ENCODE data around the gene HS3ST3B1. TPM values are rescaled to one million over a fixed set of nuclear protein-coding genes. Genes with fewer than 3 reads are reported as not detected.

The HS3ST3B1 gene
- total and polyA plus RNA-seq, 8 donors, result 0.30 to 2.8 (median 1.5) TPM

- no peak overlapping the region for H3K27ac ChIP-seq
- WGBS, 2 donors, result 54 to 61% methylated on average over 2 of the region's 2 CpGs
- no peaks in the 10 kb centered on the region for H3K4me1 ChIP-seq
- TF ChIP-seq, protein P1, sequence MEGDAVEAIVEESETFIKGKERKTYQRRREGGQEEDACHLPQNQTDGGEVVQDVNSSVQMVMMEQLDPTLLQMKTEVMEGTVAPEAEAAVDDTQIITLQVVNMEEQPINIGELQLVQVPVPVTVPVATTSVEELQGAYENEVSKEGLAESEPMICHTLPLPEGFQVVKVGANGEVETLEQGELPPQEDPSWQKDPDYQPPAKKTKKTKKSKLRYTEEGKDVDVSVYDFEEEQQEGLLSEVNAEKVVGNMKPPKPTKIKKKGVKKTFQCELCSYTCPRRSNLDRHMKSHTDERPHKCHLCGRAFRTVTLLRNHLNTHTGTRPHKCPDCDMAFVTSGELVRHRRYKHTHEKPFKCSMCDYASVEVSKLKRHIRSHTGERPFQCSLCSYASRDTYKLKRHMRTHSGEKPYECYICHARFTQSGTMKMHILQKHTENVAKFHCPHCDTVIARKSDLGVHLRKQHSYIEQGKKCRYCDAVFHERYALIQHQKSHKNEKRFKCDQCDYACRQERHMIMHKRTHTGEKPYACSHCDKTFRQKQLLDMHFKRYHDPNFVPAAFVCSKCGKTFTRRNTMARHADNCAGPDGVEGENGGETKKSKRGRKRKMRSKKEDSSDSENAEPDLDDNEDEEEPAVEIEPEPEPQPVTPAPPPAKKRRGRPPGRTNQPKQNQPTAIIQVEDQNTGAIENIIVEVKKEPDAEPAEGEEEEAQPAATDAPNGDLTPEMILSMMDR (IDR thresholded peaks at IDR 0.05), result no peak
- no peaks in the 10 kb centered on the region for H3K27me3 ChIP-seq
- intact Hi-C loops (cut with DNase I), result no loop called here
- H3K4me3 ChIP-seq, result no peak overlapping the region
- ATAC-seq, result no peak
- DNase-seq, result no peak
- no peaks in the 10 kb centered on the region for H3K9me3 ChIP-seq
- H3K36me3 ChIP-seq, result no peaks in the 10 kb centered on the region
- no peak for FAIRE-seq
These were observed 34.0 kb downstream of the HS3ST3B1 start for GRCh38 chr17:14334919-14335318.

DNA sequence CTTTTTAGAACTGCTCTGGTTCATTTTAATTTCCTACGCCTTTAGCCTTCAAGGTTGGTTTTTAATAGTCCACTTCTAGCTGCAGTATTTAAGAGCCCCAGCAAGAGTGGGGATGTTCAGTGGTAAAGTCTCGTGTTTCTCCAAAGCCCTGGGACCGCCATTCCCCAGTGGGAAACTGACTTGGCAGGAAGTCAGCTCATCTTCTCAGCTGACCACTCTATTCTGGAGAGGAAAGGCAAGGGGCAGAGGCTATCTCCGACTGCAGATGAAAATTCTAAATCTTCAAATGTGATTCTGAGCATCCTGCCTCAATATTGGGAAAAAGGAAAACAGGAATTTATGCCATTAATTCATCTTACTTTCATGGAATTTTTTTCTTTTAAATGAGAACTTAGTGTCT, 35.5 kb downstream of the HS3ST3B1 start:
- no peaks in the 10 kb centered on the region for H3K36me3 ChIP-seq
- TF ChIP-seq, protein P1 (IDR thresholded peaks at IDR 0.05), result no peak
- DNase-seq, result no peak
- H3K9me3 ChIP-seq, result no peaks in the 10 kb centered on the region
- no peaks in the 10 kb centered on the region for H3K4me1 ChIP-seq
- no peak for ATAC-seq
- intact Hi-C loops (cut with DNase I), result no loop called here
- no peak overlapping the region for H3K4me3 ChIP-seq
- no peak overlapping the region for H3K27ac ChIP-seq
- 68 to 82% methylated on average over 4 of the region's 4 CpGs for WGBS, 2 donors
- no peaks in the 10 kb centered on the region for H3K27me3 ChIP-seq
- no peak for FAIRE-seq

GRCh38 chr17:14337596-14338079, 36.8 kb downstream of the HS3ST3B1 start:
- H3K4me3 ChIP-seq, result no peak overlapping the region
- no peaks in the 10 kb centered on the region for H3K9me3 ChIP-seq
- intact Hi-C loops (cut with DNase I), result no loop called here
- H3K36me3 ChIP-seq, result no peaks in the 10 kb centered on the region
- FAIRE-seq (no peak), ATAC-seq (no peak), DNase-seq (no peak)
- TF ChIP-seq, protein P1 (IDR thresholded peaks at IDR 0.05), result no peak
- 68 to 91% methylated on average over 3 of the region's 3 CpGs for WGBS, 2 donors
- H3K27ac ChIP-seq, result no peak overlapping the region
- no peaks in the 10 kb centered on the region for H3K4me1 ChIP-seq
- H3K27me3 ChIP-seq, result no peaks in the 10 kb centered on the region

GRCh38 chr17:14340857-14341754, 40.2 kb downstream of the HS3ST3B1 start:
- intact Hi-C loops (cut with DNase I), result no loop called here
- ATAC-seq, result no peak
- WGBS, 2 donors, result 48 to 61% methylated on average over 12 of the region's 12 CpGs

More at GRCh38 chr17:14340857-14341754, 40.2 kb downstream of the HS3ST3B1 start:
- FAIRE-seq, result no peak
- Histone ChIP-seq H3K27me3 (no peaks in the 10 kb centered on the region), H3K9me3 (no peaks in the 10 kb centered on the region), H3K4me3 (no peak overlapping the region), H3K36me3 (no peaks in the 10 kb centered on the region), H3K4me1 (no peaks in the 10 kb centered on the region), H3K27ac (no peak overlapping the region)
- TF ChIP-seq, protein P1 (IDR thresholded peaks at IDR 0.05), result no peak
- DNase-seq, result no peak
